Smooth muscle cell (in vitro differentiated cells): ENCODE measurements around the gene KCNH2. TPM values are rescaled to one million over a fixed set of nuclear protein-coding genes. Genes with fewer than 3 reads are reported as not detected.

Experiments
- DNase-seq: peaks from one replicate; lab custom pipeline; 2025; ENCODE audit not compliant: unreplicated experiment; lab: John Stamatoyannopoulos, UW
- H2AFZ ChIP-seq: fragments of 200-600 bp; sonication (generic); 2 replicates; pipeline ENCODE4 v1.6.0; 2016; ENCODE audit warnings: antibody characterized with exemption, low read depth, mild to moderate bottlenecking
- H3F3A ChIP-seq: fragments of 200-600 bp; sonication (generic); 2 replicates; pipeline ENCODE4 v1.6.0; 2017; ENCODE audit warnings: antibody characterized with exemption, low read depth
- H3K27ac ChIP-seq: fragments of 200-600 bp; sonication (generic); 2 replicates; pipeline ENCODE4 v1.5.1; 2016; ENCODE audit warnings: low read depth, mild to moderate bottlenecking
- H3K27me3 ChIP-seq: fragments of 200-600 bp; sonication (generic); 2 replicates; pipeline ENCODE4 v1.6.1; 2016; ENCODE audit warnings: low read depth, mild to moderate bottlenecking
- H3K36me3 ChIP-seq: fragments of 200-600 bp; sonication (generic); 2 replicates; pipeline ENCODE4 v1.5.1; 2016; ENCODE audit warnings: low read depth
- H3K4me1 ChIP-seq: fragments of 200-600 bp; sonication (generic); 2 replicates; pipeline ENCODE4 v1.5.1; 2016; ENCODE audit warnings: low read depth
- H3K4me2 ChIP-seq: fragments of 200-600 bp; sonication (generic); 2 replicates; pipeline ENCODE4 v1.6.0; 2016; ENCODE audit warnings: mild to moderate bottlenecking
- H3K4me3 ChIP-seq: fragments of 200-600 bp; sonication (generic); 2 replicates; pipeline ENCODE4 v1.5.1; 2016; ENCODE audit warnings: mild to moderate bottlenecking
- H3K79me2 ChIP-seq: fragments of 200-600 bp; sonication (generic); 2 replicates; pipeline ENCODE4 v1.6.0; 2016; ENCODE audit warnings: low read depth, mild to moderate bottlenecking
- H3K9ac ChIP-seq: fragments of 200-600 bp; sonication (generic); 2 replicates; pipeline ENCODE4 v1.6.0; 2016; ENCODE audit warnings: low read depth
- H3K9me3 ChIP-seq: fragments of 200-600 bp; sonication (generic); replicated peaks from 2 replicates; pipeline ENCODE4 v1.5.1; 2016; ENCODE audit warnings: low read depth
- H4K20me1 ChIP-seq: fragments of 200-600 bp; sonication (generic); 2 replicates; pipeline ENCODE4 v1.6.0; 2016; ENCODE audit warnings: low read depth
- WGBS: methylation state at CpG from one replicate; pipeline ENCODE4 v1.1.7; 2016; ENCODE audit warnings: low lambda C conversion rate; 5-methylcytosine and 5-hydroxymethylcytosine counted together
- polyA plus RNA-seq: library from polyadenylated mRNA; unstranded; fragments of >200 nt; fragmentation: Nextera tagmentation; extraction: Ambion mirVana; gene quantifications from 2 replicates; pipeline ENCODE4 v1.2.1, GENCODE V29; 2016
- total RNA-seq: library from RNA; depleted of rRNA; stranded (reverse); fragments of >200 nt; gene quantifications from 2 replicates; pipeline ENCODE4 v1.2.3, GENCODE V29; 2014
- TF ChIP-seq, protein P1 (sequence below): fragments of 200-600 bp; sonication (generic); IDR thresholded peaks from 2 replicates; pipeline ENCODE4 v1.5.1; 2017; ENCODE audit warnings: borderline replicate concordance, mild to moderate bottlenecking, antibody characterized with exemption; ENCODE audit not compliant: insufficient read depth, poor library complexity, severe bottlenecking

KCNH2 gene
- total and polyA plus RNA-seq, 2 experiments from 2014 or later: 12.9 to 37.7 TPM

DNA sequence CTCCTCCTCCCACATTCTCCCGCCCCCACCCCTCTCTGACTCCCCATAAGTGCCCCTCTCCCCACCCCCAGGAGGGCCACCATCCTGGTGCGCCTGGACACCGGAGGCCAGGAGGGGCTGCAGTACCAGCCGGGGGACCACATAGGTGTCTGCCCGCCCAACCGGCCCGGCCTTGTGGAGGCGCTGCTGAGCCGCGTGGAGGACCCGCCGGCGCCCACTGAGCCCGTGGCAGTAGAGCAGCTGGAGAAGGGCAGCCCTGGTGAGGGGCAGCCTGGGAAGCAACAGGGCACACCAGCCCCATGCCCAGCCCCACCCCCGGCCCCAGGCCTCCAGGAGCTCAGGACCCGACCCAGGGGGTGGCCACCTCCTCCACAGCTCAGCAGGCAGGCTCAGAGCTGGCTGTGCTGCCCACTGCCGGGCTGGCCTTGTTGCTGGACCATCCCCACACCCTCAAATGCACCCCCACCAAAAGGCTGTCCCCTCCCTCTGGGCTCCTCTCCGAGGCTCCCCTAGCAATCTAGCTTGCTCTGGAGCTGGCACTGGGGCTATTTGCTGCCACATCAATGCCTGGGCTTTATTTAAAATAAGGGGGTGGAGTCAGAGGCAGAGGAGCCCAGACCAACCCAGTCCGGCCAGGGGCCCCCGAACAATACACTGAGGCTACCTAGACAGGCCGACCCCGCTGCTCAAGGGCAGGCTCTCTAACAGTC lies 31.4 kb upstream of the KCNH2 start:
- Histone ChIP-seq H2AFZ (peak overlapping the region; percentile 68), H3K4me2 (peak overlapping the region; percentile 82), H3F3A (peaks cover 6% of the 10 kb centered on the region), H3K9ac (no peak overlapping the region), H4K20me1 (no peaks in the 10 kb centered on the region), H3K79me2 (no peaks in the 10 kb centered on the region), H3K4me3 (no peak overlapping the region), H3K27ac (no peak overlapping the region), H3K27me3 (no peaks in the 10 kb centered on the region), H3K4me1 (peaks cover 24% of the 10 kb centered on the region), H3K36me3 (no peaks in the 10 kb centered on the region), H3K9me3 (no peaks in the 10 kb centered on the region)
- 78% methylated on average over 22 of the region's 22 CpGs for WGBS
- DNase-seq: no peak
- TF ChIP-seq, protein P1, sequence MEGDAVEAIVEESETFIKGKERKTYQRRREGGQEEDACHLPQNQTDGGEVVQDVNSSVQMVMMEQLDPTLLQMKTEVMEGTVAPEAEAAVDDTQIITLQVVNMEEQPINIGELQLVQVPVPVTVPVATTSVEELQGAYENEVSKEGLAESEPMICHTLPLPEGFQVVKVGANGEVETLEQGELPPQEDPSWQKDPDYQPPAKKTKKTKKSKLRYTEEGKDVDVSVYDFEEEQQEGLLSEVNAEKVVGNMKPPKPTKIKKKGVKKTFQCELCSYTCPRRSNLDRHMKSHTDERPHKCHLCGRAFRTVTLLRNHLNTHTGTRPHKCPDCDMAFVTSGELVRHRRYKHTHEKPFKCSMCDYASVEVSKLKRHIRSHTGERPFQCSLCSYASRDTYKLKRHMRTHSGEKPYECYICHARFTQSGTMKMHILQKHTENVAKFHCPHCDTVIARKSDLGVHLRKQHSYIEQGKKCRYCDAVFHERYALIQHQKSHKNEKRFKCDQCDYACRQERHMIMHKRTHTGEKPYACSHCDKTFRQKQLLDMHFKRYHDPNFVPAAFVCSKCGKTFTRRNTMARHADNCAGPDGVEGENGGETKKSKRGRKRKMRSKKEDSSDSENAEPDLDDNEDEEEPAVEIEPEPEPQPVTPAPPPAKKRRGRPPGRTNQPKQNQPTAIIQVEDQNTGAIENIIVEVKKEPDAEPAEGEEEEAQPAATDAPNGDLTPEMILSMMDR: no peak

DNA sequence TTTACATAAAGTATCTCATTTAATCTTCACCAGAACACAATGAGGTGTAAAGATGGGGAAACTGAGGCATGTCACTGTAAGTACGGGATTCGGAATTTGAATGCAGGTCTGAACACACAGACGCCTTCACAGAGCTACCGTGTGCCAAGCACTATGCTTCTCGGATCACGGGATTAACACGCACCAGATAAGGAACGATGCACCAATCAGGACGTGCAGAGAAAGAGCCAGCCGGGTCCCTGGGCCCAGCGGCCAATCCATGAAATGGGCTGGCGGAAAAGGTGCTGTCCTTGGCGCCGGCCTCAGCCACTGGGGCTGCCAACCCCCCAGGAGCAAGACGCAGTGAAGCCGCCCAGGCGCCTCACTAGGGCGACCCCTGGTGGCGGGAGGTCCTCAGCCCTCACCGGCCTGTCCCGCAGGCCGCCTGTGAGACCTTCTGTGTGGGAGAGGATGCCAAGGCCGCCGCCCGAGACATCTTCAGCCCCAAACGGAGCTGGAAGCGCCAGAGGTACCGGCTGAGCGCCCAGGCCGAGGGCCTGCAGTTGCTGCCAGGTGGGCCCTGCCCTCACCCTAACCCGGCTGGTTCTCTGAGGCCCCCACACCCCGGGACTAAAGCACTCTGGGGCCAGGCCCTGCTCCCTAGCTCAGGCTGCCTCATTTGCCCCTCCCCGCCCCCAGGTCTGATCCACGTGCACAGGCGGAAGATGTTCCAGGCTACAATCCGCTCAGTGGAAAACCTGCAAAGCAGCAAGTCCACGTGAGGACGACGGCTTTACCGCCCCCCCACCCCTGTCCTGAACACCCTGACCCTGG lies 30.6 kb upstream of the KCNH2 start:
- Histone ChIP-seq H3K4me2 (peak overlapping the region; percentile 56), H3K9me3 (no peaks in the 10 kb centered on the region), H3K4me1 (peaks cover 24% of the 10 kb centered on the region), H2AFZ (no peak overlapping the region), H3K36me3 (no peaks in the 10 kb centered on the region), H3K27me3 (no peaks in the 10 kb centered on the region), H3K4me3 (no peak overlapping the region), H3K79me2 (no peaks in the 10 kb centered on the region), H3K9ac (no peak overlapping the region), H3K27ac (no peak overlapping the region), H3F3A (peaks cover 6% of the 10 kb centered on the region), H4K20me1 (no peaks in the 10 kb centered on the region)
- WGBS: 35% methylated on average over 28 of the region's 40 CpGs
- no peak for DNase-seq
- TF ChIP-seq, protein P1: peak; percentile 88

DNA sequence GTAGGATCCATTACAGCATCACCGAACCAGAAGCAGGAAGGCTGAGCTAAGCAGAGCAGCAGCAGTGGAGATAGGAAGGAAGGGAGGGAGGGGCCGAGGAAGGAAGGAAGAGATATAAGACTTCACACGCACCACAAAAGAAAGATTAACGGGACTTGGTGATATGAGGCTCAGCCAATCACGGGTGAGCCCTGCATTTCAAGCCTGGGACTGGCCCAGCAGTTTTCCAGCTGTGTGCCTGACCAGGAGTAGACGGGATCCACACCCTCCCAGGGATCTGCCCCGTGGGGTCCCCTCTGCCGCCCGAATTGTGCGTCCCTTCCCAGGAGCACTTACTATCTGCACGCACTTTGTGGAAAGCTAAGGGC lies 30.0 kb upstream of the KCNH2 start:
- Histone ChIP-seq H3K4me2 (peak overlapping the region; percentile 56), H3F3A (peaks cover 6% of the 10 kb centered on the region), H3K36me3 (no peaks in the 10 kb centered on the region), H3K79me2 (no peaks in the 10 kb centered on the region), H3K27ac (no peak overlapping the region), H2AFZ (no peak overlapping the region), H3K4me3 (no peak overlapping the region), H3K27me3 (no peaks in the 10 kb centered on the region), H4K20me1 (no peaks in the 10 kb centered on the region), H3K9ac (no peak overlapping the region), H3K4me1 (peaks cover 24% of the 10 kb centered on the region), H3K9me3 (no peaks in the 10 kb centered on the region)
- TF ChIP-seq, protein P1: no peak
- WGBS: 39% methylated on average over 11 of the region's 11 CpGs
- no peak for DNase-seq
